Measurements from ENCODE around the gene TSNAX. TPM values are rescaled to one million over a fixed set of nuclear protein-coding genes. Genes with fewer than 3 reads are reported as not detected.

Gene TSNAX
- total RNA-seq, 1 experiment from 2014 or later, result 47.1 TPM

GRCh38 chr1:231554969-231555368 is 26.5 kb downstream of the TSNAX start:
- no peaks in the 10 kb centered on the region for H4K20me1 ChIP-seq (ENCODE audit: insufficient read depth)
- 0 out of 4 replicates have a peak, but pooled peaks cover 0 to 2% of the 10 kb centered on the region in 2 experiments for H3K36me3 ChIP-seq (ENCODE audit: control insufficient read depth in 1 of 2, insufficient read depth in 2 of 2, low read length in 2 of 2)
- BruUV-seq (replicated peaks), result no TSS peak
- POLR2A ChIA-PET, result no interaction called here
- CTCF ChIA-PET, result no interaction called here
- no peaks in the 10 kb centered on the region for H3K4me1 ChIP-seq (ENCODE audit: control insufficient read depth in 1 of 2, insufficient read depth in 2 of 2, low read length in 2 of 2)
- H3K9me3 ChIP-seq (ENCODE audit: control insufficient read depth in 1 of 2, insufficient read depth in 1 of 2, low read depth in 1 of 2, low read length in 2 of 2), result no peaks in the 10 kb centered on the region
- RAD21 ChIA-PET (ENCODE audit: low non-redundant PET in 1 of 2, low total read pairs in 2 of 2, uncharacterized antibody in 2 of 2, unreplicated experiment in 2 of 2), result no interaction called here
- TF ChIP-seq, protein P1, sequence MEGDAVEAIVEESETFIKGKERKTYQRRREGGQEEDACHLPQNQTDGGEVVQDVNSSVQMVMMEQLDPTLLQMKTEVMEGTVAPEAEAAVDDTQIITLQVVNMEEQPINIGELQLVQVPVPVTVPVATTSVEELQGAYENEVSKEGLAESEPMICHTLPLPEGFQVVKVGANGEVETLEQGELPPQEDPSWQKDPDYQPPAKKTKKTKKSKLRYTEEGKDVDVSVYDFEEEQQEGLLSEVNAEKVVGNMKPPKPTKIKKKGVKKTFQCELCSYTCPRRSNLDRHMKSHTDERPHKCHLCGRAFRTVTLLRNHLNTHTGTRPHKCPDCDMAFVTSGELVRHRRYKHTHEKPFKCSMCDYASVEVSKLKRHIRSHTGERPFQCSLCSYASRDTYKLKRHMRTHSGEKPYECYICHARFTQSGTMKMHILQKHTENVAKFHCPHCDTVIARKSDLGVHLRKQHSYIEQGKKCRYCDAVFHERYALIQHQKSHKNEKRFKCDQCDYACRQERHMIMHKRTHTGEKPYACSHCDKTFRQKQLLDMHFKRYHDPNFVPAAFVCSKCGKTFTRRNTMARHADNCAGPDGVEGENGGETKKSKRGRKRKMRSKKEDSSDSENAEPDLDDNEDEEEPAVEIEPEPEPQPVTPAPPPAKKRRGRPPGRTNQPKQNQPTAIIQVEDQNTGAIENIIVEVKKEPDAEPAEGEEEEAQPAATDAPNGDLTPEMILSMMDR (IDR thresholded peaks at IDR 0.05 in 2 of 3, conservative IDR thresholded peaks at IDR 0.05 in 1 of 3; ENCODE audit: borderline replicate concordance in 1 of 3, insufficient read depth in 1 of 3, low read depth in 2 of 3, low read length in 2 of 3), result no peak
- TF ChIP-seq CBX3 (IDR thresholded peaks at IDR 0.05; ENCODE audit: low read depth) (no peak), EZH2phosphoT487 (IDR thresholded peaks at IDR 0.05; ENCODE audit: borderline replicate concordance) (no peak), JUND (IDR thresholded peaks at IDR 0.05) (no peak), SRF (IDR thresholded peaks at IDR 0.05; ENCODE audit: low read depth) (no peak), SIN3A (IDR thresholded peaks at IDR 0.05; ENCODE audit: low read depth) (no peak), EZH2 (IDR thresholded peaks at IDR 0.05) (no peak)
- TF ChIP-seq, protein P2, sequence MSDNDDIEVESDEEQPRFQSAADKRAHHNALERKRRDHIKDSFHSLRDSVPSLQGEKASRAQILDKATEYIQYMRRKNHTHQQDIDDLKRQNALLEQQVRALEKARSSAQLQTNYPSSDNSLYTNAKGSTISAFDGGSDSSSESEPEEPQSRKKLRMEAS (IDR thresholded peaks at IDR 0.05), result no peak
- TF ChIP-seq, protein P3, sequence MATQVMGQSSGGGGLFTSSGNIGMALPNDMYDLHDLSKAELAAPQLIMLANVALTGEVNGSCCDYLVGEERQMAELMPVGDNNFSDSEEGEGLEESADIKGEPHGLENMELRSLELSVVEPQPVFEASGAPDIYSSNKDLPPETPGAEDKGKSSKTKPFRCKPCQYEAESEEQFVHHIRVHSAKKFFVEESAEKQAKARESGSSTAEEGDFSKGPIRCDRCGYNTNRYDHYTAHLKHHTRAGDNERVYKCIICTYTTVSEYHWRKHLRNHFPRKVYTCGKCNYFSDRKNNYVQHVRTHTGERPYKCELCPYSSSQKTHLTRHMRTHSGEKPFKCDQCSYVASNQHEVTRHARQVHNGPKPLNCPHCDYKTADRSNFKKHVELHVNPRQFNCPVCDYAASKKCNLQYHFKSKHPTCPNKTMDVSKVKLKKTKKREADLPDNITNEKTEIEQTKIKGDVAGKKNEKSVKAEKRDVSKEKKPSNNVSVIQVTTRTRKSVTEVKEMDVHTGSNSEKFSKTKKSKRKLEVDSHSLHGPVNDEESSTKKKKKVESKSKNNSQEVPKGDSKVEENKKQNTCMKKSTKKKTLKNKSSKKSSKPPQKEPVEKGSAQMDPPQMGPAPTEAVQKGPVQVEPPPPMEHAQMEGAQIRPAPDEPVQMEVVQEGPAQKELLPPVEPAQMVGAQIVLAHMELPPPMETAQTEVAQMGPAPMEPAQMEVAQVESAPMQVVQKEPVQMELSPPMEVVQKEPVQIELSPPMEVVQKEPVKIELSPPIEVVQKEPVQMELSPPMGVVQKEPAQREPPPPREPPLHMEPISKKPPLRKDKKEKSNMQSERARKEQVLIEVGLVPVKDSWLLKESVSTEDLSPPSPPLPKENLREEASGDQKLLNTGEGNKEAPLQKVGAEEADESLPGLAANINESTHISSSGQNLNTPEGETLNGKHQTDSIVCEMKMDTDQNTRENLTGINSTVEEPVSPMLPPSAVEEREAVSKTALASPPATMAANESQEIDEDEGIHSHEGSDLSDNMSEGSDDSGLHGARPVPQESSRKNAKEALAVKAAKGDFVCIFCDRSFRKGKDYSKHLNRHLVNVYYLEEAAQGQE (IDR thresholded peaks at IDR 0.05; ENCODE audit: low read depth), result no peak
- DNase-seq (ENCODE audit: low read depth, low spot score) (no peak), ATAC-seq (no peak)
- no peak overlapping the region for H2AFZ ChIP-seq (ENCODE audit: low read depth, low read length, poor library complexity, severe bottlenecking)
- H3K27me3 ChIP-seq (ENCODE audit: insufficient read depth, low read length), result no peaks in the 10 kb centered on the region
- H3K27ac ChIP-seq (ENCODE audit: low read depth, low read length), result no peak overlapping the region
- peaks cover 17% of the 10 kb centered on the region for H3K79me2 ChIP-seq (ENCODE audit: insufficient read depth, low read length)
- intact Hi-C loops (cut with micrococcal nuclease), result no loop called here
- no peaks in the 10 kb centered on the region for H3K9me2 ChIP-seq (ENCODE audit: insufficient read depth)
- no peak overlapping the region for H3K4me2 ChIP-seq (ENCODE audit: low read length)
- H3K9ac ChIP-seq (ENCODE audit: low read length), result no peak overlapping the region
- no peak overlapping the region for H3K4me3 ChIP-seq (replicated peaks in 1 of 2; ENCODE audit: low read depth in 1 of 2, low read length in 2 of 2)
